ENCODE data around the gene PODN.

PODN gene

DNA sequence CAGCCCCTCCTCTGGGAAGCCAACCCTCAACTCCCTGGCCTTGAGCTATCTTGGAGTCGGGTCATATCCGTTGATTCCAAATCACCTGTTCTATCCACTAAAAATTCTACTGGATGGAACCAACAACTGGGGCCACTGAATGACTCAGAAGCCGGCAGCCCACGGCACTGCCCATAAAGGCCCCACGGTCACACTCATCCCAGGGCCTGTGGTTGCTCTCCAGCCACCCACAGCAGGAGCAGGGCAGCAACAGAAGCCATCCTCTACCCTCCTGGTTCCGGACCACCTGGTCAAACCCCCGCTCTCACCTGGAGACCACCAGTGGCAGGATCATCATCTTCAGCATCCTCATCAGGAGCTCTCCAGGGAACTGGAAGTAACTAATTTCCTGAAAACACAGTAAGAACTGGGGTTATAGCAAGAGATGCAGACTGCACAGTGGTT, 72.1 kb downstream of the PODN start:
- DNase-seq: no peak
